WTC11 (cell line): Measurements from ENCODE around the gene PDZRN4.

Experiments
- CTCF ChIP-seq: fragments of 200-600 bp; IDR thresholded peaks from 2 replicates; pipeline ENCODE4 v1.8.0; 2022; ENCODE audit warnings: antibody characterized with exemption
- FOXK1 ChIP-seq: sonication (generic); formaldehyde crosslinking; IDR thresholded peaks from 2 replicates; pipeline ENCODE4 v1.8.0; 2022; ENCODE audit warnings: mild to moderate bottlenecking, moderate library complexity, missing genetic modification reagents
- GRHL2 ChIP-seq: fragments of 250-450 bp; sonication (Bioruptor Pico); IDR thresholded peaks from 2 replicates; pipeline ENCODE4 v1.8.0; 2022; ENCODE audit warnings: mild to moderate bottlenecking, moderate library complexity; ENCODE audit not compliant: insufficient replicate concordance, severe bottlenecking
- IRF1 ChIP-seq: sonication (generic); formaldehyde crosslinking; IDR thresholded peaks from 2 replicates; pipeline ENCODE4 v1.8.0; 2023; ENCODE audit warnings: missing genetic modification reagents
- JUN ChIP-seq: sonication (generic); formaldehyde crosslinking; IDR thresholded peaks from 2 replicates; pipeline ENCODE4 v1.8.0; 2023; ENCODE audit warnings: mild to moderate bottlenecking, missing genetic modification reagents
- MLX ChIP-seq: sonication (generic); formaldehyde crosslinking; IDR thresholded peaks from 2 replicates; pipeline ENCODE4 v1.8.1; 2023; ENCODE audit warnings: mild to moderate bottlenecking, missing genetic modification reagents, moderate library complexity
- NR2C2 ChIP-seq: sonication (generic); formaldehyde crosslinking; IDR thresholded peaks from 2 replicates; pipeline ENCODE4 v1.8.0; 2022; ENCODE audit warnings: mild to moderate bottlenecking, missing genetic modification reagents
- SMAD4 ChIP-seq: sonication (generic); formaldehyde crosslinking; IDR thresholded peaks from 2 replicates; pipeline ENCODE4 v1.8.0; 2022; ENCODE audit warnings: mild to moderate bottlenecking, missing genetic modification reagents

GRCh38 chr12:41515953-41516352, 327.8 kb downstream of the PDZRN4 start:
- TF ChIP-seq MLX (CRISPR knock-in tag) (no peak), CTCF (no peak), JUN (CRISPR knock-in tag) (no peak), NR2C2 (CRISPR knock-in tag) (no peak), IRF1 (CRISPR knock-in tag) (no peak), SMAD4 (CRISPR knock-in tag) (no peak), FOXK1 (CRISPR knock-in tag) (no peak), GRHL2 (CRISPR knock-in tag) (no peak)
